GM18868 (cell line): ENCODE measurements around the gene NEDD4.
"Not testable (repeated sequence)": the region's sequence is repeated elsewhere in the genome, so short reads cannot be mapped to it uniquely, and the experiment has no call there.

Experiments
- ATAC-seq: cut with Tn5 transposase; IDR thresholded peaks from one replicate; pipeline ENCODE4 v1.9.1; 2021; ENCODE audit warnings: mild to moderate bottlenecking, moderate library complexity; ENCODE audit not compliant: unreplicated experiment

Gene NEDD4

GRCh38 chr15:55835866-55836265, 157.5 kb downstream of the NEDD4 start:
- no peak for ATAC-seq

GRCh38 chr15:55834331-55834730, 159.1 kb downstream of the NEDD4 start:
- no peak for ATAC-seq

- ATAC-seq, result peak; percentile 87
Observed at GRCh38 chr15:55829826-55830225, 163.6 kb downstream of the NEDD4 start.

- no peak for ATAC-seq
Observed at GRCh38 chr15:55827955-55828354, 165.5 kb downstream of the NEDD4 start.

GRCh38 chr15:55827204-55827603, 166.2 kb downstream of the NEDD4 start:
- ATAC-seq, result no peak

- no peak for ATAC-seq
Observed at GRCh38 chr15:55824857-55825613, 168.4 kb downstream of the NEDD4 start.

- no peak for ATAC-seq
Observed at GRCh38 chr15:55823699-55824340, 169.6 kb downstream of the NEDD4 start.

GRCh38 chr15:55823191-55823670, 170.2 kb downstream of the NEDD4 start:
- ATAC-seq, result no peak

- not testable (repeated sequence) for ATAC-seq
Observed at GRCh38 chr15:55821740-55822139, 171.7 kb downstream of the NEDD4 start.

- ATAC-seq, result no peak
Observed at GRCh38 chr15:55820043-55820442, 173.4 kb downstream of the NEDD4 start.

- no peak for ATAC-seq
Observed at GRCh38 chr15:55819397-55820034, 173.9 kb downstream of the NEDD4 start.

GRCh38 chr15:55816017-55816416, 177.4 kb downstream of the NEDD4 start:
- no peak for ATAC-seq

GRCh38 chr15:55802600-55803376, 190.6 kb downstream of the NEDD4 start:
- no peak for ATAC-seq

GRCh38 chr15:55800216-55800615, 193.2 kb downstream of the NEDD4 start:
- ATAC-seq, result no peak

GRCh38 chr15:55799291-55800212, 193.9 kb downstream of the NEDD4 start:
- peak; percentile 82 for ATAC-seq

- no peak for ATAC-seq
Observed at GRCh38 chr15:55796321-55796965, 197.0 kb downstream of the NEDD4 start.

- no peak for ATAC-seq
Observed at GRCh38 chr15:55795031-55795430, 198.4 kb downstream of the NEDD4 start.

- ATAC-seq, result no peak
Observed at GRCh38 chr15:55791551-55792400, 201.6 kb downstream of the NEDD4 start.
